Peyer's patch (tissue), 4 donors: ENCODE results near the gene LAGE3.

Experiments used
- CTCF ChIP-seq, 6 experiments: fragments of 450-650 bp in 4 of 6; fragments of 200-600 bp in 2 of 6; sonication (generic) in 1 of 6; IDR thresholded peaks; one replicate each; pipeline ENCODE4 v1.5.1; 2017 to 2019; ENCODE audit warnings: antibody characterized with exemption in 6 of 6, mild to moderate bottlenecking in 3 of 6, moderate library complexity in 1 of 6
- POLR2A ChIP-seq, 2 donors: fragments of 450-650 bp; IDR thresholded peaks; one replicate each; pipeline ENCODE4 v1.5.1; 2017; ENCODE audit warnings: antibody characterized with exemption in 2 of 2, mild to moderate bottlenecking in 2 of 2, moderate library complexity in 2 of 2

GRCh38 chrX:154430479-154430878, 48.6 kb downstream of the LAGE3 start:
- no peak for TF ChIP-seq CTCF (IDR thresholded peaks at IDR 0.05)
- no peak for TF ChIP-seq POLR2A (IDR thresholded peaks at IDR 0.05)
